ENCODE results near the gene POMP. TPM values are rescaled to one million over a fixed set of nuclear protein-coding genes. Genes with fewer than 3 reads are reported as not detected.
"Not testable (repeated sequence)": the region's sequence is repeated elsewhere in the genome, so short reads cannot be mapped to it uniquely, and the experiment has no call there.

Gene POMP
- total RNA-seq, 1 donor from 2014 or later: 69.4 TPM

GRCh38 chr13:28685114-28685513, 26.2 kb downstream of the POMP start:
- H3K9me3 ChIP-seq (ENCODE audit: control insufficient read depth in 3 of 3, low read length in 3 of 3): peaks cover 0 to 3% (median 2%) of the 10 kb centered on the region in 3 donors
- no peaks in the 10 kb centered on the region for H3K4me1 ChIP-seq (ENCODE audit: control insufficient read depth in 3 of 3, insufficient read depth in 3 of 3, low read length in 3 of 3)
- H3K27me3 ChIP-seq (ENCODE audit: control insufficient read depth in 3 of 3, insufficient read depth in 3 of 3, low read length in 3 of 3): no peaks in the 10 kb centered on the region
- H3K27ac ChIP-seq (ENCODE audit: low read depth, low read length): no peak overlapping the region
- H3K9ac ChIP-seq (ENCODE audit: low read depth in 1 of 3, low read length in 3 of 3): no peak overlapping the region
- no peak overlapping the region for H3K4me3 ChIP-seq (ENCODE audit: low read length in 3 of 3)
- peaks cover 0 to 8% (median 2%) of the 10 kb centered on the region in 3 donors for H3K36me3 ChIP-seq (ENCODE audit: control insufficient read depth in 3 of 3, insufficient read depth in 3 of 3, low read length in 3 of 3)

- no peaks in the 10 kb centered on the region for H3K27me3 ChIP-seq (ENCODE audit: control insufficient read depth in 3 of 3, insufficient read depth in 3 of 3, low read length in 3 of 3)
- peaks cover 0 to under 1% (median 0%) of the 10 kb centered on the region in 3 donors for H3K36me3 ChIP-seq (ENCODE audit: control insufficient read depth in 3 of 3, insufficient read depth in 3 of 3, low read length in 3 of 3)
- no peak overlapping the region for H3K9ac ChIP-seq (ENCODE audit: low read depth in 1 of 3, low read length in 3 of 3)
- no peak overlapping the region for H3K27ac ChIP-seq (ENCODE audit: low read depth, low read length)
- peaks cover 0 to 3% (median 2%) of the 10 kb centered on the region in 3 donors for H3K9me3 ChIP-seq (ENCODE audit: control insufficient read depth in 3 of 3, low read length in 3 of 3)
- H3K4me3 ChIP-seq (ENCODE audit: low read length in 3 of 3): no peak overlapping the region
- H3K4me1 ChIP-seq (ENCODE audit: control insufficient read depth in 3 of 3, insufficient read depth in 3 of 3, low read length in 3 of 3): no peaks in the 10 kb centered on the region
Observed at GRCh38 chr13:28685892-28686291, 27.0 kb downstream of the POMP start.

GRCh38 chr13:28693605-28694491, 34.9 kb downstream of the POMP start:
- H3K9ac ChIP-seq (ENCODE audit: low read depth in 1 of 3, low read length in 3 of 3); H3K4me1 ChIP-seq (ENCODE audit: control insufficient read depth in 3 of 3, insufficient read depth in 3 of 3, low read length in 3 of 3); H3K27ac ChIP-seq (ENCODE audit: low read depth, low read length); H3K27me3 ChIP-seq (ENCODE audit: control insufficient read depth in 3 of 3, insufficient read depth in 3 of 3, low read length in 3 of 3); H3K9me3 ChIP-seq (ENCODE audit: control insufficient read depth in 3 of 3, low read length in 3 of 3); H3K36me3 ChIP-seq (ENCODE audit: control insufficient read depth in 3 of 3, insufficient read depth in 3 of 3, low read length in 3 of 3); H3K4me3 ChIP-seq (ENCODE audit: low read length in 3 of 3): not testable (repeated sequence)

- Histone ChIP-seq H3K27ac (ENCODE audit: low read depth, low read length) (no peak overlapping the region), H3K4me3 (ENCODE audit: low read length in 3 of 3) (no peak overlapping the region), H3K9me3 (ENCODE audit: control insufficient read depth in 3 of 3, low read length in 3 of 3) (no peaks in the 10 kb centered on the region), H3K9ac (ENCODE audit: low read depth in 1 of 3, low read length in 3 of 3) (no peak overlapping the region), H3K4me1 (ENCODE audit: control insufficient read depth in 3 of 3, insufficient read depth in 3 of 3, low read length in 3 of 3) (no peaks in the 10 kb centered on the region), H3K27me3 (ENCODE audit: control insufficient read depth in 3 of 3, insufficient read depth in 3 of 3, low read length in 3 of 3) (no peaks in the 10 kb centered on the region), H3K36me3 (ENCODE audit: control insufficient read depth in 3 of 3, insufficient read depth in 3 of 3, low read length in 3 of 3) (peaks cover 17 to 32% (median 23%) of the 10 kb centered on the region in 3 donors)
Observed at GRCh38 chr13:28697441-28697840, 38.5 kb downstream of the POMP start.

- peaks cover 17 to 44% (median 27%) of the 10 kb centered on the region in 3 donors for H3K36me3 ChIP-seq (ENCODE audit: control insufficient read depth in 3 of 3, insufficient read depth in 3 of 3, low read length in 3 of 3)
Observed at GRCh38 chr13:28699246-28699645, 40.3 kb downstream of the POMP start.

GRCh38 chr13:28704282-28704681, 45.4 kb downstream of the POMP start:
- H3K27me3 ChIP-seq (ENCODE audit: control insufficient read depth in 3 of 3, insufficient read depth in 3 of 3, low read length in 3 of 3): no peaks in the 10 kb centered on the region
- no peak overlapping the region for H3K4me3 ChIP-seq (ENCODE audit: low read length in 3 of 3)
- no peaks in the 10 kb centered on the region for H3K9me3 ChIP-seq (ENCODE audit: control insufficient read depth in 3 of 3, low read length in 3 of 3)
- peaks cover 0 to 6% (median 0%) of the 10 kb centered on the region in 3 donors for H3K4me1 ChIP-seq (ENCODE audit: control insufficient read depth in 3 of 3, insufficient read depth in 3 of 3, low read length in 3 of 3)
- no peak overlapping the region for H3K27ac ChIP-seq (ENCODE audit: low read depth, low read length)
- H3K36me3 ChIP-seq (ENCODE audit: control insufficient read depth in 3 of 3, insufficient read depth in 3 of 3, low read length in 3 of 3): peaks cover 14 to 43% (median 24%) of the 10 kb centered on the region in 3 donors
- H3K9ac ChIP-seq (ENCODE audit: low read depth in 1 of 3, low read length in 3 of 3): no peak overlapping the region

More at GRCh38 chr13:28699246-28699645, 40.3 kb downstream of the POMP start:
- Histone ChIP-seq H3K4me3 (ENCODE audit: low read length in 3 of 3) (no peak overlapping the region), H3K4me1 (ENCODE audit: control insufficient read depth in 3 of 3, insufficient read depth in 3 of 3, low read length in 3 of 3) (no peaks in the 10 kb centered on the region), H3K9ac (ENCODE audit: low read depth in 1 of 3, low read length in 3 of 3) (no peak overlapping the region), H3K9me3 (ENCODE audit: control insufficient read depth in 3 of 3, low read length in 3 of 3) (no peaks in the 10 kb centered on the region), H3K27me3 (ENCODE audit: control insufficient read depth in 3 of 3, insufficient read depth in 3 of 3, low read length in 3 of 3) (no peaks in the 10 kb centered on the region), H3K27ac (ENCODE audit: low read depth, low read length) (no peak overlapping the region)

- H3K4me3 ChIP-seq (ENCODE audit: low read length in 3 of 3): no peak overlapping the region
- peaks cover 0 to 6% (median 0%) of the 10 kb centered on the region in 3 donors for H3K4me1 ChIP-seq (ENCODE audit: control insufficient read depth in 3 of 3, insufficient read depth in 3 of 3, low read length in 3 of 3)
- H3K9ac ChIP-seq (ENCODE audit: low read depth in 1 of 3, low read length in 3 of 3): no peak overlapping the region
- H3K9me3 ChIP-seq (ENCODE audit: control insufficient read depth in 3 of 3, low read length in 3 of 3): no peaks in the 10 kb centered on the region
- no peaks in the 10 kb centered on the region for H3K27me3 ChIP-seq (ENCODE audit: control insufficient read depth in 3 of 3, insufficient read depth in 3 of 3, low read length in 3 of 3)
- H3K36me3 ChIP-seq (ENCODE audit: control insufficient read depth in 3 of 3, insufficient read depth in 3 of 3, low read length in 3 of 3): peaks cover 12 to 46% (median 23%) of the 10 kb centered on the region in 3 donors
- no peak overlapping the region for H3K27ac ChIP-seq (ENCODE audit: low read depth, low read length)
Observed at GRCh38 chr13:28704919-28705318, 46.0 kb downstream of the POMP start.

GRCh38 chr13:28705461-28706083, 46.6 kb downstream of the POMP start:
- H3K27ac ChIP-seq (ENCODE audit: low read depth, low read length): no peak overlapping the region
- no peak overlapping the region for H3K9ac ChIP-seq (ENCODE audit: low read depth in 1 of 3, low read length in 3 of 3)
- H3K4me1 ChIP-seq (ENCODE audit: control insufficient read depth in 3 of 3, insufficient read depth in 3 of 3, low read length in 3 of 3): peaks cover 0 to 6% (median 0%) of the 10 kb centered on the region in 3 donors
- H3K4me3 ChIP-seq (ENCODE audit: low read length in 3 of 3): no peak overlapping the region
- no peaks in the 10 kb centered on the region for H3K27me3 ChIP-seq (ENCODE audit: control insufficient read depth in 3 of 3, insufficient read depth in 3 of 3, low read length in 3 of 3)
- no peaks in the 10 kb centered on the region for H3K9me3 ChIP-seq (ENCODE audit: control insufficient read depth in 3 of 3, low read length in 3 of 3)
- peaks cover 11 to 42% (median 17%) of the 10 kb centered on the region in 3 donors for H3K36me3 ChIP-seq (ENCODE audit: control insufficient read depth in 3 of 3, insufficient read depth in 3 of 3, low read length in 3 of 3)

GRCh38 chr13:28707629-28708427, 48.9 kb downstream of the POMP start:
- peak overlapping the region in 1 of 3 donors; percentile 10 for H3K9ac ChIP-seq (ENCODE audit: low read depth in 1 of 3, low read length in 3 of 3)
- peak overlapping the region in 1 of 3 donors; percentile 6 for H3K4me3 ChIP-seq (ENCODE audit: low read length in 3 of 3)
- H3K27me3 ChIP-seq (ENCODE audit: control insufficient read depth in 3 of 3, insufficient read depth in 3 of 3, low read length in 3 of 3): no peaks in the 10 kb centered on the region
- H3K36me3 ChIP-seq (ENCODE audit: control insufficient read depth in 3 of 3, insufficient read depth in 3 of 3, low read length in 3 of 3): peaks cover 7 to 22% (median 8%) of the 10 kb centered on the region in 3 donors
- peak overlapping the region; percentile 48 for H3K27ac ChIP-seq (ENCODE audit: low read depth, low read length)
- peaks cover 0 to 6% (median 0%) of the 10 kb centered on the region in 3 donors for H3K4me1 ChIP-seq (ENCODE audit: control insufficient read depth in 3 of 3, insufficient read depth in 3 of 3, low read length in 3 of 3)
- H3K9me3 ChIP-seq (ENCODE audit: control insufficient read depth in 3 of 3, low read length in 3 of 3): no peaks in the 10 kb centered on the region
